D341Med (cell line): Measurements from ENCODE around the gene MRPL2.

Experiments
- DNase-seq: peaks from one replicate; pipeline ENCODE4 v3.0.0; 2012; ENCODE audit warnings: low spot score

The MRPL2 gene

GRCh38 chr6:43021270-43022047 lies 37.8 kb downstream of the MRPL2 start, which contains the start of gene RRP36:
TSS of gene RRP36 (plus strand) at chr6:43021623. CDS start at chr6:43021655, 32 bp downstream.
- DNase-seq = peak; percentile 91

GRCh38 chr6:43020847-43021246 lies 38.4 kb downstream of the MRPL2 start:
- no peak for DNase-seq

- no peak for DNase-seq
Observed at GRCh38 chr6:43020052-43020705, 39.1 kb downstream of the MRPL2 start.

DNA sequence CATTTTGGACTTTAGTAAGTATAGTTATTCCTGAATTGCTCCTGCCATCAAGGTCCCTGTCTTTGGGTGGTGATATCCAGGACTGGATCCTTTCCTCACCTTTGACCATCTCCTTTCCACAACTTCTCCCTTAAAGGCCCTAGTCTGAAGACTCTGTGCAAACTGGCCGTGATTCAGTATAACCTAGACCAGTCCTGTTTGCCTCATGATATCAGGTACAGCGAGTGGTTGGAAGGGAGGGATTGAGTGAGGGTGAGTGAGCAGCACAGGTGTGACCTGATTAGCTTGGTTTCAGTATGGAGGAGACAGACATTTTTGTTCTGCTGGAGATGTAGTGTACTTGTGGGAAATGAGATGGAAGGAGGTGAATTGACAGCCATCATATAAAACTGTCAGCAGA lies 40.1 kb downstream of the MRPL2 start:
- DNase-seq = no peak

DNA sequence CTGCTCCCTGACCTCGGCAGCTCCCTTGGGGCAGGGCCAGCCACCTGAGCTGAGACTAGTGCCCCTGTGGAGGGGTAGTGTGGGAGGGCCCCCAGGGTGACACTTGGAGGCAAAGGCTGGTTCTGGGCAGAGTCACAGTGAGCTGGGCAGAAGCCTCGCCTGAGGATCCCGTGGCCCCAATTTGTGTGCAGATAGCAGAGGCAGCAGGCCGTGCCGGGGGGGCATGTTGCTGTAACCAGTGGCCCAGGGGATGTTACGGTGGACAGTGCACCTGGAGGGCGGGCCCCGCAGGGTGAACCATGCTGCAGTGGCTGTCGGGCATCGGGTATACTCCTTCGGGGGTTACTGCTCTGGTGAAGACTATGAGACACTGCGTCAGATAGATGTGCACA lies 42.3 kb downstream of the MRPL2 start:
- no peak for DNase-seq

DNA sequence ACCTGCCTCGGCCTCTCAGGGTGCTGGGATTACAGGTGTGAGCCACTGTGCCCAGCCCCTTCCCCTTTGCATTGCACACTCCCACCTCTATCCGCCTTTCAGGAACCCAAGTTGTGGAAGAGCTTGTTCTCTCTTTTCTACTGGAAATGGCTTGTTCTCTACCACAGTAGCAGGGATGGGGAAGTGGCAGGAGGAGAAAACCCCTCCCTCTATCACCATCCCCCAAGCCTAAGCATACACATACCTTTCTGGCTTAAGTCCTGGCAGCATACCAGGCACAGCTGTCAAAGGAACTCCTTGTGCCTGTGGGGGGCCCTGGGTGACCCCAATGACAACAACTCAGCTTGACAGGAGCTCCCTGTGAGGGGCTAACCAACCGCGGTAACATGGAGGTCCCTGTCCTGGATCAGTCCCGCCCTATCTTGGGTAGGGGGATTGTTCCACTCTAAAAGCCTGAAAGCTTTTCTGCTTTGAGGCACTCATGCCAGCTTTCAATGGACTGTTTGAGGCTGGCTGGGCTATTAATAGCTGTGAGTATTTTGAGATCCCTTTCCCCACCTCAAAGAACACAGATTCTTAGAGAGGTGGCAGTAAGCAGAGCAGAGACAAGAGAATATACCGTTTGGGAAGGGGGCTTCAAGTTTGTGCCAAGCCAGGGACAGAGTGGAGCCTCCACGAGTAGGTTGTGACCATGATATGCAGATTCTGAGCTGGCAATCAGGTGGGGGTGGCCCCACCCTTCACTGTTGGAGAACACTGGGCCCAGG lies 42.9 kb downstream of the MRPL2 start:
- no peak for DNase-seq

- no peak for DNase-seq
Observed at GRCh38 chr6:43014434-43014909, 44.8 kb downstream of the MRPL2 start.

DNA sequence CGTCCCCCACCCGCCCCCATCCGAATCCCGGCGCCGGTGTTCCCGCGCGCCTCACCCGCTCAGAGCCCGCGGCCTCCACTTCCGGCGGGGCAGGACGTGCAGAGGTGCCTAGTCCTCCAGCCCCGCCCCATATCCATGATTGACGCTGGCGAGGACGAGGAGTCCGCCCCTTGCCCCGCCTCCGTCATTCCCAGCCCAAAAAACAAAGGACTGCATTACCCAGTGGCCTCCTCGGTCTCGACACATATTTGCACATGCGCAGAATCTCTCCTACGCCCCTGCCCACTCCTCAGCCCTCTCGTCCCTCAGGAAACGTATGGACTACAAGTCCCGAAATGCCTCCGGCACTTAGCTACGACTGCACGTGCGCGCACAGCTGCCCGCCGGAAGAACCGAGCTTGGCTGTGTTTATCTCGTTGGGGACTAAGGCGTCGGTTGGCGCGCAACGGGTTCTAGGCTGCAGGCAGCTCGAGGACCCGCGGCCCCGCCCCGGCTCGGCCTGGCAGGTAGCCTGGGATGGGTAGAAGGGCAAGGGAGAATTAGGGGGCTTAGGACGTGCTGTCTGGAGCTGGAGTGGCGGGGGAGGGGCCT lies 45.3 kb downstream of the MRPL2 start, which contains the start of the genes KLHDC3 and MEA1:
KLHDC3 (plus strand) TSS at position 407 of the 591 bp plus-strand sequence. CDS start 2,944 bp downstream, outside the sequence.
MEA1 (minus strand) TSS at position 104 of the 591 bp plus-strand sequence. CDS start 133 bp downstream, outside the sequence.
- DNase-seq = peak; percentile 97

DNA sequence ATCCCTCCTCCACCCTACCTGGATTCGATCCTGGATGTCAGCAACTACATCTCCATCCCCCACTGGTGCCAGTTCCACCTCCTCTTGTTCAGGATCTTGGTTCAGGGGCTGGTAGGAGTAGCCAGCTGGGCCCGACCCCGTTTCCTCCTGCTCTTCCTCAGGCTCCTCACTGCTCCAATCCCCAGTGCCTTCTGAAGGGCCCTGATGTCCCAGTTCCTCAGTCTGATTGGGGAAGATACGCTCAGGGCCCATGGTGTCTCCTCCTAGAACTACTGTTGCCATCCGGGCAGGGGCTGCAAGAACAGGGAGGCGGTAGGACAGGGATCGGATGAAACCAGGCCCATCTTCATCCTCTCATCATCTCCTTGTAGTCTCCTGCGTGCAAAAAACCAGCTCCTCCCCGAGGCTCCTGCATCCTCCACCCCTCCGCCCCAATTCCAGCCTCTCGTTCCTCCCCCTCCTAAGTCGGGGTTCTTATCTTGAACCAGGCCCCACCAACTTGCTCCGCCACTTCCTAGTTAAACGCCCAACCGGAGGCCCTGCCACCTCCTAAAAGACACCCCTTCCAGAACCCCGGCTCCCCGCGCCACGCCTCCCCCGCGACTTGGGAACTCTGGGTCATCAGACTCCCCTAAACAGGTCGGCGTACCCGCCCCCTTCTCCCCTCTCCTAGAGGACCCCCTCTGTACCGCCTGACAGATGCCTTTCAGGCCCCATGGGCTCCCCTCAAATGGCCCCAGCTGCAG lies 46.0 kb downstream of the MRPL2 start:
- no peak for DNase-seq

DNA sequence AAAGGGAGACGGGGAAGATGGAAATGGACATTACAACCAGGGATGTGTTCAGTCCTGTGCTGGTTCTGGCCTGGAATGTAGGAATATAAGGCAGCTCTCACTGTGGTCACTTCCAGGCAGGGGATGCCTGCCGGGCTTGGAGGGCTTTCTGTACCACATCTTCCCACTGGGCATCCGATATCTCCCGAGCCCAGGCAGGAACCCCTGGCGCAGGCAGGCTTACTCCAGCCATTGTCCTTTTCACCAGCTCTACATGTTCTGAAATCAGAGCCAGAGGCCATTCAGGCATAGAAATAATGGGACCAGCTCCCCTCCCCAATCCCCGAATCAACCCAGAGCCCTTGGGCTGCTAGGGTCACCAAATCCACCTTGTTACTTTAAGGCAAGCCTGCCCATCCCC lies 46.9 kb downstream of the MRPL2 start:
- no peak for DNase-seq

DNA sequence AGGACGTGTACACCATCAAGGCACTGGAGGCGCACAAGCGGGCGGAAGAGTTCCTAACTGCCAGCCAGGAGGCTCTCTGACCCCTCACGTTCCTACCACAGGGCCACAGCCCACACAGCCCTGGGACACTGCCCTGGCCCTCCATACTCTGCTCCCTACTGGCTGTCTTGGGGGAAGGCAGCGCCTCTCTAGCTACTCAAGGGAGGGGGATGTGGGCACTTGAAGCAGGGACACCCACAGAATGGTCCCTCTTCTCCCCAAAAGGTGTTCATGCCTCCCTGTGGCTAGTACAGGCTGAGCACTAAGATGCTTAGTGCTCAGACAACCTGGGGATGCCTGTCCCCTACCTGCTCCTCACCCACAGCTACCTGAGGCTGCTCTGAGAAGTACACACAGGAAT lies 48.0 kb downstream of the MRPL2 start:
- DNase-seq = no peak

DNA sequence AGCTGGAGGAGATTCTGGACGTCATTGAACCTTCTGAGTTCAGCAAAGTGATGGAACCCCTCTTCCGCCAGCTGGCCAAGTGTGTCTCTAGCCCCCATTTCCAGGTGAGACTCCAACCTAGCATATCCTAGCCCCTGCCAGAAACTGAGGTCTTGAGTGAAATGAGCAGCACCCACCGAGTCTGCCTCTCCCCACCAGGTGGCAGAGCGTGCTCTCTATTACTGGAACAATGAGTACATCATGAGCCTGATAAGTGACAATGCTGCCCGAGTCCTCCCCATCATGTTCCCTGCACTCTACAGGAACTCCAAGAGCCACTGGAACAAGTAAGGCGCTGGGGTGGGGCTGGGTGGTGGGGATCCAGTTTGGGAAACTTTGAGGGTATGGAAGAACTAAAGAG lies 50.1 kb downstream of the MRPL2 start:
- DNase-seq = peak; percentile 71

DNA sequence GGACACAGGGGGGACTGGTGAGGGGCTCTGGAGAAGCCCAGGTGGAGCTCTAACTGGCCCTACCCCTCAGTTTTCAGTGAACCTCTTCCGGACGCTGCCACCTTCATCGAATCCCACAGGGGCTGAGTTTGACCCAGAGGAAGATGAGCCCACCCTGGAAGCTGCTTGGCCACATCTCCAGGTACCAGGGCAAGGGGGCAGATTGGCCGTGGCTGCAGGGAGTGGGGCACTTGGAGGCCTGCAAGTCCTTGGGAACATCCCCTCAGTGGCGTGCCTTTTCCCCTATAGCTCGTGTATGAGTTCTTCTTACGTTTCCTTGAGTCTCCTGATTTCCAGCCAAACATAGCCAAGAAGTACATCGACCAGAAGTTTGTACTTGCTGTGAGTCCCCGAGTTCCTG lies 52.1 kb downstream of the MRPL2 start:
- no peak for DNase-seq

DNA sequence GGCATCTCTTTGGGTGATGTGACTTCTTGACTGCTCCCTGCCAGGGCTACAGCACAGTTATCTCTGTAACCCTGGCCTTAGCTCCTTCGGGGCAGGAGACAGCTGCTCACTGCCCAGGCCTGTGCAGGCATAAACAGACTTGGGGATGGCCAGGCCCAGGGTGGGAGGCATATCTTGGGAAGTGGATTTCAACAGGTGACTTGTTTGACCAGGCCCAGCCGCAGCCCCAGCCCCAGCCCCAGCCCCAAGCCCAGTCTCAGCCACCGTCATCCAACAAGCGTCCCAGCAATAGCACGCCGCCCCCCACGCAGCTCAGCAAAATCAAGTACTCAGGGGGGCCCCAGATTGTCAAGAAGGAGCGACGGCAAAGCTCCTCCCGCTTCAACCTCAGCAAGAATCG lies 53.0 kb downstream of the MRPL2 start:
- no peak for DNase-seq

- DNase-seq = no peak
Observed at GRCh38 chr6:43005844-43006243, 53.4 kb downstream of the MRPL2 start.
